ENCODE results near the gene CNTLN.
"Not testable (repeated sequence)": the region's sequence is repeated elsewhere in the genome, so short reads cannot be mapped to it uniquely, and the experiment has no call there.

CNTLN gene

GRCh38 chr9:17401858-17402257 is 267.0 kb downstream of the CNTLN start:
- DNase-seq (ENCODE audit: low read depth in 2 of 2), result no peak

- DNase-seq (ENCODE audit: low read depth in 2 of 2), result no peak
Observed at GRCh38 chr9:17402309-17402708, 267.5 kb downstream of the CNTLN start.

GRCh38 chr9:17403539-17403938 is 268.7 kb downstream of the CNTLN start:
- DNase-seq (ENCODE audit: low read depth in 2 of 2), result no peak

- DNase-seq (ENCODE audit: low read depth in 2 of 2), result no peak
Observed at GRCh38 chr9:17414986-17415385, 280.1 kb downstream of the CNTLN start.

- no peak for DNase-seq (ENCODE audit: low read depth in 2 of 2)
Observed at GRCh38 chr9:17422994-17423680, 288.3 kb downstream of the CNTLN start.

GRCh38 chr9:17423681-17424011 is 288.8 kb downstream of the CNTLN start:
- no peak for DNase-seq (ENCODE audit: low read depth in 2 of 2)

GRCh38 chr9:17425384-17425783 is 290.5 kb downstream of the CNTLN start:
- DNase-seq (ENCODE audit: low read depth in 2 of 2), result no peak

GRCh38 chr9:17433526-17433925 is 298.7 kb downstream of the CNTLN start:
- DNase-seq (ENCODE audit: low read depth in 2 of 2), result no peak

GRCh38 chr9:17436854-17437253 is 302.0 kb downstream of the CNTLN start:
- DNase-seq (ENCODE audit: low read depth in 2 of 2), result no peak

GRCh38 chr9:17437813-17438212 is 303.0 kb downstream of the CNTLN start:
- DNase-seq (ENCODE audit: low read depth in 2 of 2), result no peak

- DNase-seq (ENCODE audit: low read depth in 2 of 2), result not testable (repeated sequence)
Observed at GRCh38 chr9:17445126-17445525, 310.3 kb downstream of the CNTLN start.

GRCh38 chr9:17453751-17454150 is 318.9 kb downstream of the CNTLN start:
- DNase-seq (ENCODE audit: low read depth in 2 of 2), result no peak

- no peak for DNase-seq (ENCODE audit: low read depth in 2 of 2)
Observed at GRCh38 chr9:17462869-17463464, 328.1 kb downstream of the CNTLN start.

GRCh38 chr9:17470036-17470813 is 335.4 kb downstream of the CNTLN start:
- no peak for DNase-seq (ENCODE audit: low read depth in 2 of 2)

GRCh38 chr9:17472126-17472525 is 337.3 kb downstream of the CNTLN start:
- no peak for DNase-seq (ENCODE audit: low read depth in 2 of 2)

GRCh38 chr9:17476401-17476800 is 341.6 kb downstream of the CNTLN start:
- no peak for DNase-seq (ENCODE audit: low read depth in 2 of 2)

GRCh38 chr9:17477816-17478215 is 343.0 kb downstream of the CNTLN start:
- no peak for DNase-seq (ENCODE audit: low read depth in 2 of 2)

GRCh38 chr9:17480966-17481365 is 346.1 kb downstream of the CNTLN start:
- DNase-seq (ENCODE audit: low read depth in 2 of 2), result no peak

GRCh38 chr9:17481565-17481964 is 346.7 kb downstream of the CNTLN start:
- DNase-seq (ENCODE audit: low read depth in 2 of 2), result no peak

- DNase-seq (ENCODE audit: low read depth in 2 of 2), result no peak
Observed at GRCh38 chr9:17484906-17485305, 350.1 kb downstream of the CNTLN start.

GRCh38 chr9:17486396-17486795 is 351.6 kb downstream of the CNTLN start:
- no peak for DNase-seq (ENCODE audit: low read depth in 2 of 2)

- DNase-seq (ENCODE audit: low read depth in 2 of 2), result no peak
Observed at GRCh38 chr9:17487467-17487866, 352.6 kb downstream of the CNTLN start.

GRCh38 chr9:17488662-17489061 is 353.8 kb downstream of the CNTLN start:
- no peak for DNase-seq (ENCODE audit: low read depth in 2 of 2)

Data from stimulated activated CD8-positive, alpha-beta memory T cell treated with anti-CD3 and anti-CD28 coated beads, Interleukin-7, amount 100 ng/mL, for 4 hours (primary cell).